ENCODE results near the gene ADRA2C.
"Not testable (repeated sequence)": the region's sequence is repeated elsewhere in the genome, so short reads cannot be mapped to it uniquely, and the experiment has no call there.

The ADRA2C gene

DNA sequence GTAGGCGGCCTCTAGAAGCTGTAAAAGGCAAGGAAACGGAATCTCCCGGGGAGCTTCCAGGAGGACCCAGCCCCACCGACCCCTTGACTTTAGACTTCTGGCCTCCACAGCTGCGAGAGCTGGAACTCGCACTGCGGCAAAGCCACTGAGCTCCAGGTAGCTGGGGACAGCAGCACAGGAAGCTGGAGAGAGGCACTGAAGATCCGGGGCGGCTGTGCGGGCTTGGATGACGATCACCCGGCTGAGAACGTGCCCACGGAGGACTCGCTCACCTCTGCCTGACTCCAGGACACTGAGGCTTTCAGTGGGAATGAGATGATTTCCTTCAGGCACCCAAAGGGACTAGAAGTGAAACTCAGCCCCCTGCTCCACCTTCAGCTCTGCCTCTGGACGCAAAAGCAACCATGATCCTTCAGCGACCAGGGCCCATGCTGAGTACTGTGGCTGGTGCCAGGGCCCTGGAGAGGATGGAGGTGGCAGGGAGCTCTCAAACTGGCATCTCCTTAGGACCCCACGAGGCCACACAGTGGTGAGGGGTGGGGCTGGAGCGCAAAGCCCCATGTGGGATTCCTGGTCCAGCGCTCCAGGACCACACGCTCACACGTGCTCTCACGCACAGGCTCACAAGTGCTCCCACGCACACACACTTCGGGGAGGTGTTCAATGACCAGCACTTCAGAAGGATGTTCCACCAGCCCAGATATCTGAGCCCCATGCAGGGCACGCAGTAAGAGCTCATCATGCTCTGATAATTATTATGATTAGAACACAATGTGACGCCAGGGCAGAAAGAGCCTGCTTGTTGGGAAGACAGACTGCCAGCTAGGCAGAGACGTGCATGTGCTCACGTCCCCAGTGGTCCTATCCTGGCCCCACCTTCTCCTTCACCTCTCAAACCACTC, 47.2 kb downstream of the ADRA2C start:
- DNase-seq (ENCODE audit: low read depth): no peak
- TF ChIP-seq, protein P1, sequence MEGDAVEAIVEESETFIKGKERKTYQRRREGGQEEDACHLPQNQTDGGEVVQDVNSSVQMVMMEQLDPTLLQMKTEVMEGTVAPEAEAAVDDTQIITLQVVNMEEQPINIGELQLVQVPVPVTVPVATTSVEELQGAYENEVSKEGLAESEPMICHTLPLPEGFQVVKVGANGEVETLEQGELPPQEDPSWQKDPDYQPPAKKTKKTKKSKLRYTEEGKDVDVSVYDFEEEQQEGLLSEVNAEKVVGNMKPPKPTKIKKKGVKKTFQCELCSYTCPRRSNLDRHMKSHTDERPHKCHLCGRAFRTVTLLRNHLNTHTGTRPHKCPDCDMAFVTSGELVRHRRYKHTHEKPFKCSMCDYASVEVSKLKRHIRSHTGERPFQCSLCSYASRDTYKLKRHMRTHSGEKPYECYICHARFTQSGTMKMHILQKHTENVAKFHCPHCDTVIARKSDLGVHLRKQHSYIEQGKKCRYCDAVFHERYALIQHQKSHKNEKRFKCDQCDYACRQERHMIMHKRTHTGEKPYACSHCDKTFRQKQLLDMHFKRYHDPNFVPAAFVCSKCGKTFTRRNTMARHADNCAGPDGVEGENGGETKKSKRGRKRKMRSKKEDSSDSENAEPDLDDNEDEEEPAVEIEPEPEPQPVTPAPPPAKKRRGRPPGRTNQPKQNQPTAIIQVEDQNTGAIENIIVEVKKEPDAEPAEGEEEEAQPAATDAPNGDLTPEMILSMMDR (IDR thresholded peaks at IDR 0.05; ENCODE audit: control insufficient read depth, insufficient read depth, low read depth, low read length, missing control alignments): no peak
- H3K4me3 ChIP-seq (ENCODE audit: control insufficient read depth, low read depth, low read length): no peak overlapping the region

DNA sequence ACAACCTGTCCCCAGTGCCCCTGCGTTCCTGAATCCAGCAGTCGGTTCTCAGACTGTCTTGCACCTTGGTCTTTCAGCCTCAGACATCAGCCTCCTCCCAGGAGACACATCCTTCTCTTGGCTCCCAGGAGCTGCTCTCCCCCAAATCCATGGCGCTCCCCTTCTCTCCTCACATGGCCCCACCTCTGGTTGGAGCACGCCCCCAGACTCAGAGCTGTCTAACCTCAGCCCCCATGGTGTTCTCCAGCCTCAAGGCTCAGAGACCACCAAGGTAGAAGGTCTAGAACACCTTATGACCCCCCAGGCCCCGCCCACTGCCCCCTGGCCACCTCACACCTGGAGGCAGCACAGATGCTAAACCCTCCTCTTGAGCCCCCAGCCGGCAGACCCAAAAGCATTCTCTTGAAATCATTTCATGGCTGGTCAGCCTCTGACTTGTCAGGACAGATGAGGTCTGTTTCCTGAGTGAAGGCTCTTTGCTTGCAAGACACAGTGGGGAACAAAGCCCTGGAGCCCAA, 47.9 kb downstream of the ADRA2C start:
- TF ChIP-seq, protein P1 (IDR thresholded peaks at IDR 0.05; ENCODE audit: control insufficient read depth, insufficient read depth, low read depth, low read length, missing control alignments): no peak
- H3K4me3 ChIP-seq (ENCODE audit: control insufficient read depth, low read depth, low read length): no peak overlapping the region
- no peak for DNase-seq (ENCODE audit: low read depth)

DNA sequence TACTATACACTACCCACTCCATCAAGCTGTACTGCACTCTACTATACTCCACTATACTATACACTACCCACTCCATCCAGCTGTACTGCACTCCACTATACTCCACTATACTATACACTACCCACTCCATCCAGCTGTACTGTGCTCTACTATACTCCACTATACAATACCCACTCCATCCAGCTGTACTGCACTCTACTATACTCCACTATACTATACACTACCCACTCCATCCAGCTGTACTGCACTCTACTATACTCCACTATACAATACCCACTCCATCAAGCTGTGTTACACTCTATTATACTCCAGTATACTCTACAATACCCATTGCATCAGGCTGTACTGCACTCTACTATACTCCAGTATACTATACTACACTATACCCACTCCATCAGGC, 48.7 kb downstream of the ADRA2C start:
- not testable (repeated sequence) for DNase-seq (ENCODE audit: low read depth); H3K4me3 ChIP-seq (ENCODE audit: control insufficient read depth, low read depth, low read length)

DNA sequence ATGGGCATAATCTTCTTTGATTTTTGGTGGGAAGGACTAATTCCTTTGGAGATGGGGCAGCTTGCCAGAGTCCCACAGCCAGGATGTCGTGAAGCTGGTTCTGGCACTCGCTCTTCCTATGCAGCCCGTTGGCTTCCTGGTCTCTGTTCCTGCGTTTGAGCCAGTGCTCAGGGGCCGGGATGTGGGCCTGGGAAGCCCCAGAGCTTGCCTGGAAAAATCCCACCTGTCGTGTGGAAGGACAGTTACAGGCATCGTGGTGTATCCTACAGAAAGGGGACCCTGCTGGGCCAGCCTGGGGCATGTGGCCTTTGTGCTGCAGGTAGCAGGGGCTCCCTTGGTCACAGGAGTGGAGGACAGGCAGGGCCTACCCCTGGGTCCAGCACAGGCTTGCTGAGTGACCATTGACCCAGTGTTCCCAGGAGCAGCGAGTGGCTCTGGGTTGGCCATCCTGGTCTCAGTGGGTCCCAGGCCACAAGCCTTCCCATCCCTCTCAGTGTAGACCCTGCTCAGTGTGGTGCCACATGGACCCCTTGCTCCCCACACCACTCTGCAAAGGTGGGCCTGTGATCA, 50.2 kb downstream of the ADRA2C start:
- no peak overlapping the region for H3K4me3 ChIP-seq (ENCODE audit: control insufficient read depth, low read depth, low read length)
- TF ChIP-seq, protein P1 (IDR thresholded peaks at IDR 0.05; ENCODE audit: control insufficient read depth, insufficient read depth, low read depth, low read length, missing control alignments): no peak
- DNase-seq (ENCODE audit: low read depth): no peak

DNA sequence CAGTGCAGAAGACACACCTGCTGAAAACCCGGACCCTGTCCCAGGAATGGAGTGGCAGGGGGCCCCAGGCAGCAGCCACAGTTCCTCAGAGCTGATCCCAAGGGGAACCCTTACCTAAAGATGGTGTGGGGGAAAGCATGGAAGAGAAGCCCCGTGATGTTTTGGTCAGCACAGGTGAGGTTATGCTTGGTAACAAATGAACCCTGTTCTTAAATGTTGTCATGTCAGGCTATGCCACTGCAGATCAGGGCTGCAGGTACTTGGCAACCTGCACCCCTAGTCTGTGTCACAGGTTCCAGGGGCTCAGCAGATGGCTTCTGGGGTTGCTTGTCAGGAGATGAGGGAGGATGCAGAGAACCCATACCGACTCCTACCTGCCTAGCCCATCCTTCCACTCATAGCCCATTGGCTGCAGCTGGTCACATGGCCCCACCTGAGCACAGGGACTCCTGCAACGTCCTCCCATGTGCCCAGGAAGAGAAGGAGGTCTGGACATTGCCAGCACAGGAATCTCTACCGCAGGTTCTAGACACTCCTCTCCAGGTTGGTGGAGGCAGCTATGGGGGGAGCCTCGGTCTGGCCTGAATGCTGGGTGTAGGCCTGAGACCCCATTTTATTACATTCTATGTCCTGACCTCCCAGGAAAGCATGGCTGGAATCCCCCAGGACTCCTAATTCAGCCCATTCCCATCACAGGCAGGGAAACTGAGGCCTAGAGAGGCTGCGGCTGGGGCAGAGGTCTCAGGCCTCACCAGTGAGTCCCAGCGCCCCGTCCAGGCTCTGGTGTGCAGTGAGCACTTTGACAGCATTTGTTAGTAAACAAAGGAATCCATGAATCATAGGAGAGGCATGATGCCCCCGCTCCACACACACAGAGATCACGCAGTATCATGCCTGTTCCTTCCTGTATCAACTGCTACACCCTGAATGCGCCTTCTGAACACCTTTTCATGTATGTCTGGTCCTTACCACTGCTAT, 51.1 kb downstream of the ADRA2C start:
- TF ChIP-seq, protein P1 (IDR thresholded peaks at IDR 0.05; ENCODE audit: control insufficient read depth, insufficient read depth, low read depth, low read length, missing control alignments): no peak

More for the DNA sequence above, 51.1 kb downstream of the ADRA2C start:
- DNase-seq (ENCODE audit: low read depth): no peak
- H3K4me3 ChIP-seq (ENCODE audit: control insufficient read depth, low read depth, low read length): no peak overlapping the region
